Spinal cord (tissue), 10 donors: ENCODE data around the gene CEP70. TPM values are rescaled to one million over a fixed set of nuclear protein-coding genes. Genes with fewer than 3 reads are reported as not detected.
A peak's percentile ranks its signal among the peaks of the same experiment; 100 is the strongest.
"Not testable (repeated sequence)": the region's sequence is repeated elsewhere in the genome, so short reads cannot be mapped to it uniquely, and the experiment has no call there.

Experiments used
- DNase-seq, 6 donors: peaks; one replicate each; pipeline versions ENCODE4 v3.0.0 to v3.0.0-alpha.2; 2013 to 2015; ENCODE audit warnings: low spot score in 6 of 6, low read depth in 4 of 6
- H3K27ac ChIP-seq: one replicate; pipeline ENCODE4 v1.5.1; 2013; ENCODE audit warnings: low read depth, low read length, control low read depth
- H3K27me3 ChIP-seq: one replicate; pipeline ENCODE4 v1.6.1; 2013; ENCODE audit warnings: low read length; ENCODE audit not compliant: control insufficient read depth, insufficient read depth
- H3K36me3 ChIP-seq: one replicate; pipeline ENCODE4 v1.6.1; 2013; ENCODE audit warnings: low read length; ENCODE audit not compliant: control insufficient read depth, insufficient read depth
- H3K4me1 ChIP-seq: one replicate; pipeline ENCODE4 v1.6.1; 2013; ENCODE audit warnings: low read length; ENCODE audit not compliant: control insufficient read depth, insufficient read depth
- H3K4me3 ChIP-seq: one replicate; pipeline ENCODE4 v1.5.1; 2013; ENCODE audit warnings: low read depth, low read length, control low read depth
- H3K9me3 ChIP-seq: one replicate; pipeline ENCODE4 v1.6.1; 2013; ENCODE audit warnings: low read length; ENCODE audit not compliant: control insufficient read depth, insufficient read depth
- WGBS: methylation state at CpG from one replicate; pipeline ENCODE4 v1.1.5; 2013; ENCODE audit warnings: missing lambda C conversion rate; ENCODE audit not compliant: insufficient coverage; 5-methylcytosine and 5-hydroxymethylcytosine counted together
- polyA plus RNA-seq, 2 donors: library from polyadenylated mRNA; unstranded; fragments of 120-200 nt; gene quantifications; one replicate each; pipeline ENCODE4 v1.2.1, GENCODE V29; 2013; ENCODE audit not compliant: insufficient read length in 2 of 2
- total RNA-seq, 2 donors: library from RNA; depleted of rRNA in 1 of 2; stranded (reverse); fragments of 120-200 nt in 1 of 2; fragments of >200 nt in 1 of 2; gene quantifications; one replicate each; pipeline versions ENCODE4 v1.2.3 to v1.2.4, GENCODE V29; 2013 to 2014
- donor health status: healthy.

The CEP70 gene
- total and polyA plus RNA-seq, 4 donors: 29.7 to 50.9 (median 39.5) TPM

DNA sequence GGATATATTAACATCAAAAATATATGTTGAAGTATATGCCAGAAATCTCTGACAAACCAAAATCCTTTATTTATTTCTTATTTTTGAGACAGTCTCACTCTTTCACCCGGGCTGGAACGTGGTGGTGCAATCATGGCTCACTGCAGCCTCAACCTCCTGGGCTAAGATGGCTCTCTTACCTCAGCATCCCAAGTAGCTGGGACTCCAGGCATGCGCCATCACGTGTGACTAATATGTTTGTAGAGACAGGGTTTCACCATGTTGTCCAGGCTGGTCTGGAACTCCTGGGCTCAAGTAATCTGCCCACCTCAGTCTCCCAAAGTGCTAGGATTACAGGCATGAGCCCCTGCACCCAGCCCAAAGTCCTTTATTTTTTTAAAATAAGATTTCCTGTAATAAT lies 26.4 kb upstream of the CEP70 start:
- no peaks in the 10 kb centered on the region for H3K4me1 ChIP-seq
- H3K27me3 ChIP-seq: no peaks in the 10 kb centered on the region
- H3K27ac ChIP-seq: no peak overlapping the region
- DNase-seq: no peak
- H3K9me3 ChIP-seq: no peaks in the 10 kb centered on the region
- 83% methylated on average over 2 of the region's 4 CpGs for WGBS
- H3K4me3 ChIP-seq: no peak overlapping the region
- no peaks in the 10 kb centered on the region for H3K36me3 ChIP-seq

DNA sequence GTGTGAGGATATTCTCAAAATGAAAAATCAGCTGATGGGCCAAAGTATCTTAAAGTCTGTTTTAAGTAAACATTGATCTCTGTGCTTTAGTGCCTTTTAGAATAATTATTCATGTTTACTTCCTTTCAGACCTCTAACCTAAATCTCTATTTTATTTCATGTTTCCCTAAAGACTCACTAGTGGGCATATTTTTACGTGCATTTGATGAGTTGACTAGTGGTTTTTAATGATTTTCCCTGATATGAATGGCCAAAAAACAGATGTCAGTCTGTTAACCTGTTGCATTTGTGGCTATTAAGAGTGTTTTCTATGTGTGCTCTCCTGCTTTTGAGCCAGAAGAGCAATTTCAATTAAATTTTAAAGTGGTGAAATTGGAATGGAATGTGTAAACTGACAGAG lies 21.4 kb upstream of the CEP70 start:
- no peaks in the 10 kb centered on the region for H3K9me3 ChIP-seq
- H3K27me3 ChIP-seq: no peaks in the 10 kb centered on the region
- H3K36me3 ChIP-seq: no peaks in the 10 kb centered on the region
- H3K4me1 ChIP-seq: no peaks in the 10 kb centered on the region
- no peak overlapping the region for H3K27ac ChIP-seq
- DNase-seq: no peak
- no peak overlapping the region for H3K4me3 ChIP-seq
- WGBS: no CpG with 5 or more reads among the region's 1 CpG

- DNase-seq: no peak
- H3K9me3 ChIP-seq: no peaks in the 10 kb centered on the region
- H3K4me1 ChIP-seq: peaks cover 14% of the 10 kb centered on the region
- no peaks in the 10 kb centered on the region for H3K27me3 ChIP-seq
- H3K36me3 ChIP-seq: no peaks in the 10 kb centered on the region
- WGBS: 70% methylated on average over 1 of the region's 6 CpGs
- H3K27ac ChIP-seq: no peak overlapping the region
- H3K4me3 ChIP-seq: peak overlapping the region; percentile 66
These were observed 15.8 kb upstream of the CEP70 start for GRCh38 chr3:138609898-138610266.

- WGBS: 1% methylated on average over 68 of the region's 68 CpGs
- Histone ChIP-seq H3K4me3 (peak within 1 kb of the TSS; percentile 66), H3K36me3 (no peaks in the 10 kb centered on the region), H3K4me1 (peaks cover 14% of the 10 kb centered on the region), H3K27me3 (no peaks in the 10 kb centered on the region), H3K27ac (peak within 1 kb of the TSS; percentile 85), H3K9me3 (no peaks in the 10 kb centered on the region)
- peak; percentile 45 to 91 (median 63) for DNase-seq
These were observed 14.5 kb upstream of the CEP70 start, which contains the start of gene FAIM for GRCh38 chr3:138608322-138609135. Gene FAIM (plus strand): TSS chr3:138608771. CDS start chr3:138619727, 10,956 bp downstream.

DNA sequence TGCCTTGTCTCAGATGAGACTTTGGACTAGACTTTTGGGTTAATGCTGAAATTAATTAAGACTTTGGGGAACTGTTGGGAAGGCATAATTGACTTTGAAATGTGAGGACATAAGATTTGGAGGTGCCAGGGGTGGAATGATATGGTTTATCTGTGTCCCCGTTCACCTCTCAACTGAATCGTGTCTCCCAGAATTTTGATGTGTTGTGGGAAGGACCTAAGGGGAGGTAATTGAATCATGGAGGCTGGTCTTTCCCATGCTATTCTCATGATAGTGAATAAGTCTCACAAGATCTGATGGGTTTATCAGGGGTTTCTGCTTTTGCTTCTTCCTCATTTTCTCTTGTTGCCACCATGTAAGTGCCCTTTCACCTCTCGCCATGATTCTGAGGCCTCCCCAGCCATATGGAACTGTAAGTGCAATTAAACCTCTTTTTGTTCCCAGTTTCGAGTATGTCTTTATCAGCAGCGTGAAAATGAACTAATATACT lies 10.1 kb upstream of the CEP70 start:
- WGBS: 100% methylated on average over 1 of the region's 5 CpGs
- DNase-seq, H3K4me1 ChIP-seq: not testable (repeated sequence)

DNA sequence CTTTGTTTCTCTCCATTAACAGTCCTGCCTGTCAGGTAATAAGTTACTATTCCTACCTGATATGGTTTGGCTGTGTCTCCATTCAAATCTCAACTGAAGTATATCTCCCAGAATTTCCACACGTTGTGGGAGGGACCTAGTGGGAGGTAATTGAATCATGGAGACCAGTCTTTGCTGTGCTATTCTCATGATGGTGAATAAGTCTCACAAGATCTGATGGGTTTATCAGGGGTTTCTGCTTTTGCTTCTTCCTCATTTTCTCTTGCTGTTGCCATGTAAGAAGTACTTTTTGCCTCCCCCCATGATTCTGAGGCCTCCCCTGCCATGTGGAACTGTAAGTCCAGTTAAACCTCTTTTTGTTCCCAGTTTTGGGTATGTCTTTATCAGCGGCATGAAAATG lies 7.6 kb upstream of the CEP70 start:
- 89% methylated on average over 1 of the region's 2 CpGs for WGBS
- H3K9me3 ChIP-seq, DNase-seq, H3K27ac ChIP-seq, H3K27me3 ChIP-seq, H3K36me3 ChIP-seq, H3K4me1 ChIP-seq, H3K4me3 ChIP-seq: not testable (repeated sequence)

More for the DNA sequence above, 10.1 kb upstream of the CEP70 start:
- not testable (repeated sequence) for H3K27me3 ChIP-seq, H3K9me3 ChIP-seq, H3K27ac ChIP-seq, H3K4me3 ChIP-seq, H3K36me3 ChIP-seq

- no peaks in the 10 kb centered on the region for H3K4me1 ChIP-seq
- H3K27ac ChIP-seq: no peak overlapping the region
- H3K4me3 ChIP-seq: no peak overlapping the region
- H3K27me3 ChIP-seq: no peaks in the 10 kb centered on the region
- no peaks in the 10 kb centered on the region for H3K36me3 ChIP-seq
- no peaks in the 10 kb centered on the region for H3K9me3 ChIP-seq
- 91% methylated on average over 5 of the region's 8 CpGs for WGBS
- DNase-seq: no peak
These were observed 6.2 kb upstream of the CEP70 start for GRCh38 chr3:138600100-138600745.

GRCh38 chr3:138598534-138598933 lies 4.5 kb upstream of the CEP70 start:
- WGBS: 100% methylated on average over 1 of the region's 3 CpGs
- DNase-seq: no peak
- Histone ChIP-seq H3K27me3 (no peaks in the 10 kb centered on the region), H3K4me1 (no peaks in the 10 kb centered on the region), H3K27ac (no peak overlapping the region), H3K36me3 (no peaks in the 10 kb centered on the region), H3K4me3 (no peak overlapping the region), H3K9me3 (no peaks in the 10 kb centered on the region)

- WGBS: no CpG with 5 or more reads among the region's 6 CpGs
- not testable (repeated sequence) for DNase-seq, H3K4me1 ChIP-seq, H3K36me3 ChIP-seq, H3K27me3 ChIP-seq, H3K27ac ChIP-seq, H3K4me3 ChIP-seq, H3K9me3 ChIP-seq
These were observed 3.3 kb upstream of the CEP70 start for GRCh38 chr3:138597186-138597976.
